Liver (tissue), 9 donors: ENCODE measurements around the gene BFSP1. TPM values are rescaled to one million over a fixed set of nuclear protein-coding genes. Genes with fewer than 3 reads are reported as not detected.

Experiments
- DNase-seq: peaks from one replicate; pipeline ENCODE4 v3.0.0-alpha.2; 2017; ENCODE audit warnings: low spot score
- H3K27ac ChIP-seq, 2 donors: one replicate each; pipeline ENCODE4 v1.7.0; 2013; ENCODE audit warnings: inconsistent platforms in 2 of 2, low read length in 2 of 2, control low read depth in 1 of 2, low read depth in 1 of 2, mild to moderate bottlenecking in 1 of 2
- H3K27me3 ChIP-seq, 4 donors: one replicate each; pipeline versions ENCODE4 v1.6.1 to v1.7.0; 2013; ENCODE audit warnings: low read length in 3 of 4, inconsistent platforms in 1 of 4, mild to moderate bottlenecking in 1 of 4, moderate library complexity in 1 of 4; ENCODE audit not compliant: control insufficient read depth in 4 of 4, insufficient read depth in 4 of 4
- H3K36me3 ChIP-seq, 4 donors: one replicate each; pipeline versions ENCODE4 v1.6.1 to v1.7.0; 2013; ENCODE audit warnings: low read length in 3 of 4, mild to moderate bottlenecking in 3 of 4, low read depth in 1 of 4, moderate library complexity in 1 of 4; ENCODE audit not compliant: control insufficient read depth in 4 of 4, insufficient read depth in 3 of 4
- H3K4me1 ChIP-seq, 4 donors: one replicate each; pipeline versions ENCODE4 v1.6.1 to v1.7.0; 2013; ENCODE audit warnings: low read length in 3 of 4, mild to moderate bottlenecking in 3 of 4, moderate library complexity in 1 of 4; ENCODE audit not compliant: control insufficient read depth in 4 of 4, insufficient read depth in 4 of 4
- H3K4me3 ChIP-seq, 3 donors: one replicate each; pipeline versions ENCODE4 v1.6.1 to v1.7.0; 2013; ENCODE audit warnings: low read length in 3 of 3, control low read depth in 1 of 3, low read depth in 1 of 3, mild to moderate bottlenecking in 1 of 3
- H3K9ac ChIP-seq, 2 donors: one replicate each; pipeline ENCODE4 v1.7.0; 2013; ENCODE audit warnings: low read length in 2 of 2, mild to moderate bottlenecking in 2 of 2, moderate library complexity in 2 of 2, control low read depth in 1 of 2, low read depth in 1 of 2
- H3K9me3 ChIP-seq, 4 donors: one replicate each; pipeline versions ENCODE4 v1.6.1 to v1.7.0; 2013; ENCODE audit warnings: low read length in 3 of 4; ENCODE audit not compliant: control insufficient read depth in 4 of 4
- CTCF ChIP-seq: fragments of 150-350 bp; IDR thresholded peaks from 2 replicates; pipeline ENCODE4 v1.5.1; 2017; ENCODE audit warnings: improper control_type of control experiment, low read depth, low read length; ENCODE audit not compliant: missing input control
- EGR1 ChIP-seq, 2 donors: IDR thresholded peaks; 2 replicates each; pipeline ENCODE4 v1.6.1; 2016 to 2018; ENCODE audit warnings: antibody characterized with exemption in 2 of 2, low read depth in 2 of 2
- FOXA1 ChIP-seq: IDR thresholded peaks from 2 replicates; pipeline ENCODE4 v1.6.1; 2016; ENCODE audit warnings: antibody characterized with exemption
- FOXA2 ChIP-seq: IDR thresholded peaks from 2 replicates; pipeline ENCODE4 v1.6.1; 2016; ENCODE audit warnings: antibody characterized with exemption
- GABPA ChIP-seq, 2 donors: IDR thresholded peaks in 1 of 2; conservative IDR thresholded peaks in 1 of 2; 2 replicates each; pipeline ENCODE4 v1.6.1; 2016; ENCODE audit warnings: antibody characterized with exemption in 2 of 2, mild to moderate bottlenecking in 1 of 2, moderate library complexity in 1 of 2
- HNF4A ChIP-seq, 2 donors: conservative IDR thresholded peaks; 2 replicates each; pipeline ENCODE4 v1.6.1; 2016; ENCODE audit warnings: antibody characterized with exemption in 2 of 2, mild to moderate bottlenecking in 2 of 2
- HNF4G ChIP-seq: IDR thresholded peaks from 2 replicates; pipeline ENCODE4 v1.6.1; 2016; ENCODE audit warnings: antibody characterized with exemption
- JUND ChIP-seq, 2 donors: IDR thresholded peaks; 2 replicates each; pipeline ENCODE4 v1.6.1; 2016; ENCODE audit warnings: antibody characterized with exemption in 2 of 2
- NR2F2 ChIP-seq: IDR thresholded peaks from 2 replicates; pipeline ENCODE4 v1.6.1; 2016; ENCODE audit warnings: antibody characterized with exemption
- RAD21 ChIP-seq, 2 donors: IDR thresholded peaks; 2 replicates each; pipeline ENCODE4 v1.6.1; 2016; ENCODE audit warnings: antibody characterized with exemption in 2 of 2, mild to moderate bottlenecking in 2 of 2
- RXRA ChIP-seq, 2 donors: IDR thresholded peaks; 2 replicates each; pipeline ENCODE4 v1.6.1; 2017 to 2018; ENCODE audit warnings: antibody characterized with exemption in 2 of 2, mild to moderate bottlenecking in 1 of 2
- TAF1 ChIP-seq: conservative IDR thresholded peaks from 2 replicates; pipeline ENCODE4 v1.6.1; 2016; ENCODE audit warnings: antibody characterized with exemption, mild to moderate bottlenecking
- YY1 ChIP-seq: IDR thresholded peaks from 2 replicates; pipeline ENCODE4 v1.6.1; 2016; ENCODE audit warnings: antibody characterized with exemption, mild to moderate bottlenecking
- WGBS: extraction: QIAGEN DNeasy Blood & Tissue Kit; methylation state at CpG from one replicate; pipeline ENCODE4 v1.1.7; 2013; 5-methylcytosine and 5-hydroxymethylcytosine counted together
- polyA plus RNA-seq, 2 donors: library from polyadenylated mRNA; stranded (reverse) in 1 of 2; unstranded in 1 of 2; fragments of 200-250 nt in 1 of 2; fragments of >200 nt in 1 of 2; fragmentation: Nextera tagmentation in 1 of 2; extraction: Ambion mirVana in 1 of 2; gene quantifications; one replicate each; pipeline versions ENCODE4 v1.2.1 to v1.2.3, GENCODE V29; 2013 to 2015
- total RNA-seq, 2 donors: library from RNA; depleted of rRNA; stranded (reverse); fragments of >200 nt; gene quantifications; one replicate each; pipeline ENCODE4 v1.2.3, GENCODE V29; 2014
- TF ChIP-seq, protein P1 (sequence below): IDR thresholded peaks from 2 replicates; pipeline ENCODE4 v1.6.1; 2016; ENCODE audit warnings: antibody characterized with exemption
- TF ChIP-seq, protein P2 (sequence below): IDR thresholded peaks from 2 replicates; pipeline ENCODE4 v1.6.1; 2016; ENCODE audit warnings: antibody characterized with exemption
- TF ChIP-seq, protein P3 (sequence below): IDR thresholded peaks from 2 replicates; pipeline ENCODE4 v1.6.1; 2016; ENCODE audit warnings: antibody characterized with exemption
- TF ChIP-seq, protein P4 (sequence below): IDR thresholded peaks from 2 replicates; pipeline ENCODE4 v1.6.1; 2016; ENCODE audit warnings: antibody characterized with exemption, mild to moderate bottlenecking
- donor health status: healthy.
- donor health status: healthy.
- donor health status: healthy.
- donor health status: healthy.
- donor health status: healthy.

The BFSP1 gene
- total and polyA plus RNA-seq, 4 donors: 0.14 to 0.28 (median 0.21) TPM

DNA sequence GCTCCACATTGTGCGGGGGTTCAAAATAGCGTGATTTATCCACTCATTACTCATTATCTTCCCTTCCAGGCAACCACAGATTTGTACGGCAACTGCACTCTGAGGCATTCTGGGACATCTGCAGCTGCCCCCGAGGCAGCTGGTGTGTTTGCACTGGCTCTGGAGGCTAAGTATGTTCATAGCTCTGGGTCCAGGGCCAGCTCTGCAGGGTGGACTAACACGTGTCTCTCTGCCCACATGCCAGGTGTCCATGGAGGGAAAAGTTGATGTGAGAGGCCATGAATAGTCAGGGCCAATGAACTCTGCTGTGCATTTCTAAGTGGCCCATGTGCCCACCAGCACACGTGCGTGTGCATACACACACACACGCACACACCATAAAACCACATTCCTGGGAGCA lies 74.9 kb downstream of the BFSP1 start:
- no peaks in the 10 kb centered on the region for H3K4me1 ChIP-seq
- H3K4me3 ChIP-seq: no peak overlapping the region
- no peaks in the 10 kb centered on the region for H3K9me3 ChIP-seq
- H3K27me3 ChIP-seq: peaks cover 0 to 11% (median 2%) of the 10 kb centered on the region in 4 donors
- 79% methylated on average over 8 of the region's 8 CpGs for WGBS
- no peak for DNase-seq
- H3K9ac ChIP-seq: no peak overlapping the region
- H3K36me3 ChIP-seq: no peaks in the 10 kb centered on the region
- TF ChIP-seq FOXA2 (no peak), JUND (IDR thresholded peaks at IDR 0.05) (no peak), EGR1 (IDR thresholded peaks at IDR 0.05; ENCODE audit: low read depth in 2 of 2) (no peak), HNF4A (conservative IDR thresholded peaks at IDR 0.05) (no peak), RXRA (IDR thresholded peaks at IDR 0.05) (no peak), CTCF (no peak), HNF4G (no peak)
- TF ChIP-seq, protein P1, sequence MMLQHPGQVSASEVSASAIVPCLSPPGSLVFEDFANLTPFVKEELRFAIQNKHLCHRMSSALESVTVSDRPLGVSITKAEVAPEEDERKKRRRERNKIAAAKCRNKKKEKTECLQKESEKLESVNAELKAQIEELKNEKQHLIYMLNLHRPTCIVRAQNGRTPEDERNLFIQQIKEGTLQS: no peak
- TF ChIP-seq, protein P2, sequence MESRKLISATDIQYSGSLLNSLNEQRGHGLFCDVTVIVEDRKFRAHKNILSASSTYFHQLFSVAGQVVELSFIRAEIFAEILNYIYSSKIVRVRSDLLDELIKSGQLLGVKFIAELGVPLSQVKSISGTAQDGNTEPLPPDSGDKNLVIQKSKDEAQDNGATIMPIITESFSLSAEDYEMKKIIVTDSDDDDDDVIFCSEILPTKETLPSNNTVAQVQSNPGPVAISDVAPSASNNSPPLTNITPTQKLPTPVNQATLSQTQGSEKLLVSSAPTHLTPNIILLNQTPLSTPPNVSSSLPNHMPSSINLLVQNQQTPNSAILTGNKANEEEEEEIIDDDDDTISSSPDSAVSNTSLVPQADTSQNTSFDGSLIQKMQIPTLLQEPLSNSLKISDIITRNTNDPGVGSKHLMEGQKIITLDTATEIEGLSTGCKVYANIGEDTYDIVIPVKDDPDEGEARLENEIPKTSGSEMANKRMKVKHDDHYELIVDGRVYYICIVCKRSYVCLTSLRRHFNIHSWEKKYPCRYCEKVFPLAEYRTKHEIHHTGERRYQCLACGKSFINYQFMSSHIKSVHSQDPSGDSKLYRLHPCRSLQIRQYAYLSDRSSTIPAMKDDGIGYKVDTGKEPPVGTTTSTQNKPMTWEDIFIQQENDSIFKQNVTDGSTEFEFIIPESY: no peak
- no peak overlapping the region for H3K27ac ChIP-seq

GRCh38 chr20:17453592-17453991 lies 77.6 kb downstream of the BFSP1 start:
- TF ChIP-seq RAD21 (IDR thresholded peaks at IDR 0.05): no peak
- TF ChIP-seq HNF4G: no peak
- TF ChIP-seq, protein P1: no peak
- no peak for TF ChIP-seq HNF4A (conservative IDR thresholded peaks at IDR 0.05)
- no peak for TF ChIP-seq RXRA (IDR thresholded peaks at IDR 0.05)
- no peak for TF ChIP-seq NR2F2
- no peak for TF ChIP-seq JUND (IDR thresholded peaks at IDR 0.05)
- TF ChIP-seq GABPA (IDR thresholded peaks at IDR 0.05 in 1 of 2, conservative IDR thresholded peaks at IDR 0.05 in 1 of 2): no peak
- no peak for TF ChIP-seq CTCF
- TF ChIP-seq, protein P3, sequence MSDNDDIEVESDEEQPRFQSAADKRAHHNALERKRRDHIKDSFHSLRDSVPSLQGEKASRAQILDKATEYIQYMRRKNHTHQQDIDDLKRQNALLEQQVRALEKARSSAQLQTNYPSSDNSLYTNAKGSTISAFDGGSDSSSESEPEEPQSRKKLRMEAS: no peak
- no peak for TF ChIP-seq EGR1 (IDR thresholded peaks at IDR 0.05; ENCODE audit: low read depth in 2 of 2)
- TF ChIP-seq FOXA1: no peak
- TF ChIP-seq, protein P4, sequence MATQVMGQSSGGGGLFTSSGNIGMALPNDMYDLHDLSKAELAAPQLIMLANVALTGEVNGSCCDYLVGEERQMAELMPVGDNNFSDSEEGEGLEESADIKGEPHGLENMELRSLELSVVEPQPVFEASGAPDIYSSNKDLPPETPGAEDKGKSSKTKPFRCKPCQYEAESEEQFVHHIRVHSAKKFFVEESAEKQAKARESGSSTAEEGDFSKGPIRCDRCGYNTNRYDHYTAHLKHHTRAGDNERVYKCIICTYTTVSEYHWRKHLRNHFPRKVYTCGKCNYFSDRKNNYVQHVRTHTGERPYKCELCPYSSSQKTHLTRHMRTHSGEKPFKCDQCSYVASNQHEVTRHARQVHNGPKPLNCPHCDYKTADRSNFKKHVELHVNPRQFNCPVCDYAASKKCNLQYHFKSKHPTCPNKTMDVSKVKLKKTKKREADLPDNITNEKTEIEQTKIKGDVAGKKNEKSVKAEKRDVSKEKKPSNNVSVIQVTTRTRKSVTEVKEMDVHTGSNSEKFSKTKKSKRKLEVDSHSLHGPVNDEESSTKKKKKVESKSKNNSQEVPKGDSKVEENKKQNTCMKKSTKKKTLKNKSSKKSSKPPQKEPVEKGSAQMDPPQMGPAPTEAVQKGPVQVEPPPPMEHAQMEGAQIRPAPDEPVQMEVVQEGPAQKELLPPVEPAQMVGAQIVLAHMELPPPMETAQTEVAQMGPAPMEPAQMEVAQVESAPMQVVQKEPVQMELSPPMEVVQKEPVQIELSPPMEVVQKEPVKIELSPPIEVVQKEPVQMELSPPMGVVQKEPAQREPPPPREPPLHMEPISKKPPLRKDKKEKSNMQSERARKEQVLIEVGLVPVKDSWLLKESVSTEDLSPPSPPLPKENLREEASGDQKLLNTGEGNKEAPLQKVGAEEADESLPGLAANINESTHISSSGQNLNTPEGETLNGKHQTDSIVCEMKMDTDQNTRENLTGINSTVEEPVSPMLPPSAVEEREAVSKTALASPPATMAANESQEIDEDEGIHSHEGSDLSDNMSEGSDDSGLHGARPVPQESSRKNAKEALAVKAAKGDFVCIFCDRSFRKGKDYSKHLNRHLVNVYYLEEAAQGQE: no peak
- TF ChIP-seq, protein P2: no peak
- TF ChIP-seq TAF1: no peak
- no peak for TF ChIP-seq YY1
- Histone ChIP-seq H3K4me3 (no peak overlapping the region), H3K27me3 (peaks cover 0 to 11% (median 4%) of the 10 kb centered on the region in 4 donors), H3K9me3 (no peaks in the 10 kb centered on the region), H3K9ac (no peak overlapping the region), H3K27ac (no peak overlapping the region), H3K4me1 (no peaks in the 10 kb centered on the region), H3K36me3 (no peaks in the 10 kb centered on the region)
- DNase-seq: no peak
- 85% methylated on average over 22 of the region's 22 CpGs for WGBS
